ENCODE measurements around the gene SH3RF3. TPM values are rescaled to one million over a fixed set of nuclear protein-coding genes. Genes with fewer than 3 reads are reported as not detected.
A peak's percentile ranks its signal among the peaks of the same experiment; 100 is the strongest.

SH3RF3 gene
- total RNA-seq, 1 donor from 2014 or later = 0.28 TPM

DNA sequence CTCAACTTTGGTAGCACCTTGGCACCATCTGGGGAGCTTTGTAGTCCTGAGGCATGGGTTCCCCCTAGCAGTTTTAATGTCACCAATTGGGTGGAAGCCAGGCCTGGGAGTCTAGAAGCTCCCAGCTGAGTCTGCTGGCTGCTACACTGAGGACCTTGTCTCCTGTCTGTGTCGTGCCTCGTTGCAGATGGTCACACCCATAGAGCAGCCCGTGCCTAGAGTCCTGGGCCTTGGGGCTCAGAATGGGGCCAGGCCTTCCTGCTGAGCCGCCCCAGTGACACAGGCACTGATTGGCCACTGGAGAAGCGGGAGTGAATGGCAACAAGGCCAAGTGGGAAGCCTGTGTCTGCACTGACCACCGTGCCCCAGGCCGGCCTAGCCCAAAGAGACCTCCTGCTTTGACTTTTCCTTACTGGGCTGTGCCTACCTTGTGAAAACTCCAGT is 113.2 kb downstream of the SH3RF3 start:
- Histone ChIP-seq H3K27me3 (no peaks in the 10 kb centered on the region), H3K27ac (no peak overlapping the region), H3K4me1 (no peaks in the 10 kb centered on the region), H3K4me2 (no peak overlapping the region), H3F3A (ENCODE audit: low read depth) (no peaks in the 10 kb centered on the region), H3K9ac (no peak overlapping the region), H3K79me2 (ENCODE audit: low read depth) (no peaks in the 10 kb centered on the region), H2AFZ (replicated peaks) (no peak overlapping the region), H4K20me1 (ENCODE audit: low read depth) (no peaks in the 10 kb centered on the region), H3K9me3 (ENCODE audit: low read depth) (no peaks in the 10 kb centered on the region), H3K4me3 (no peak overlapping the region), H3K36me3 (no peaks in the 10 kb centered on the region)
- Mint-ChIP-seq H3K9me3 (no peaks in the 10 kb centered on the region), H3K27ac (no peak overlapping the region), H3K27me3 (ENCODE audit: insufficient read depth, low read depth) (peaks cover 2% of the 10 kb centered on the region), H3K4me1 (peaks cover 17% of the 10 kb centered on the region), H3K4me3 (no peak overlapping the region), H3K36me3 (peaks cover under 1% of the 10 kb centered on the region)
- DNase-seq (ENCODE audit: low spot score) = no peak
- TF ChIP-seq, protein P1, sequence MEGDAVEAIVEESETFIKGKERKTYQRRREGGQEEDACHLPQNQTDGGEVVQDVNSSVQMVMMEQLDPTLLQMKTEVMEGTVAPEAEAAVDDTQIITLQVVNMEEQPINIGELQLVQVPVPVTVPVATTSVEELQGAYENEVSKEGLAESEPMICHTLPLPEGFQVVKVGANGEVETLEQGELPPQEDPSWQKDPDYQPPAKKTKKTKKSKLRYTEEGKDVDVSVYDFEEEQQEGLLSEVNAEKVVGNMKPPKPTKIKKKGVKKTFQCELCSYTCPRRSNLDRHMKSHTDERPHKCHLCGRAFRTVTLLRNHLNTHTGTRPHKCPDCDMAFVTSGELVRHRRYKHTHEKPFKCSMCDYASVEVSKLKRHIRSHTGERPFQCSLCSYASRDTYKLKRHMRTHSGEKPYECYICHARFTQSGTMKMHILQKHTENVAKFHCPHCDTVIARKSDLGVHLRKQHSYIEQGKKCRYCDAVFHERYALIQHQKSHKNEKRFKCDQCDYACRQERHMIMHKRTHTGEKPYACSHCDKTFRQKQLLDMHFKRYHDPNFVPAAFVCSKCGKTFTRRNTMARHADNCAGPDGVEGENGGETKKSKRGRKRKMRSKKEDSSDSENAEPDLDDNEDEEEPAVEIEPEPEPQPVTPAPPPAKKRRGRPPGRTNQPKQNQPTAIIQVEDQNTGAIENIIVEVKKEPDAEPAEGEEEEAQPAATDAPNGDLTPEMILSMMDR (IDR thresholded peaks at IDR 0.05) = no peak
- TF ChIP-seq EZH2 (IDR thresholded peaks at IDR 0.05) (no peak), EZH2phosphoT487 (IDR thresholded peaks at IDR 0.05) (no peak)

GRCh38 chr2:109242654-109243331 is 113.8 kb downstream of the SH3RF3 start:
- H3F3A ChIP-seq (ENCODE audit: low read depth) = no peaks in the 10 kb centered on the region
- H3K9me3 ChIP-seq (ENCODE audit: low read depth) = no peaks in the 10 kb centered on the region
- TF ChIP-seq EZH2 (IDR thresholded peaks at IDR 0.05) (no peak), EZH2phosphoT487 (IDR thresholded peaks at IDR 0.05) (no peak)
- TF ChIP-seq, protein P1 (IDR thresholded peaks at IDR 0.05) = no peak
- no peak overlapping the region for H3K4me3 ChIP-seq
- no peak overlapping the region for H3K9ac ChIP-seq
- peak overlapping the region; percentile 17 for H3K27ac Mint-ChIP-seq
- peaks cover 2% of the 10 kb centered on the region for H3K27me3 Mint-ChIP-seq (ENCODE audit: insufficient read depth, low read depth)
- peaks cover 3% of the 10 kb centered on the region for H3K9me3 Mint-ChIP-seq
- H3K79me2 ChIP-seq (ENCODE audit: low read depth) = no peaks in the 10 kb centered on the region
- no peak overlapping the region for H2AFZ ChIP-seq (replicated peaks)
- peaks cover 3% of the 10 kb centered on the region for H3K36me3 Mint-ChIP-seq
- H3K36me3 ChIP-seq = no peaks in the 10 kb centered on the region
- H3K4me1 ChIP-seq = no peaks in the 10 kb centered on the region
- H3K4me2 ChIP-seq = no peak overlapping the region
- no peak for DNase-seq (ENCODE audit: low spot score)
- no peak overlapping the region for H3K4me3 Mint-ChIP-seq
- no peaks in the 10 kb centered on the region for H4K20me1 ChIP-seq (ENCODE audit: low read depth)
- H3K27ac ChIP-seq = no peak overlapping the region
- no peaks in the 10 kb centered on the region for H3K27me3 ChIP-seq
- peaks cover 20% of the 10 kb centered on the region for H3K4me1 Mint-ChIP-seq

DNA sequence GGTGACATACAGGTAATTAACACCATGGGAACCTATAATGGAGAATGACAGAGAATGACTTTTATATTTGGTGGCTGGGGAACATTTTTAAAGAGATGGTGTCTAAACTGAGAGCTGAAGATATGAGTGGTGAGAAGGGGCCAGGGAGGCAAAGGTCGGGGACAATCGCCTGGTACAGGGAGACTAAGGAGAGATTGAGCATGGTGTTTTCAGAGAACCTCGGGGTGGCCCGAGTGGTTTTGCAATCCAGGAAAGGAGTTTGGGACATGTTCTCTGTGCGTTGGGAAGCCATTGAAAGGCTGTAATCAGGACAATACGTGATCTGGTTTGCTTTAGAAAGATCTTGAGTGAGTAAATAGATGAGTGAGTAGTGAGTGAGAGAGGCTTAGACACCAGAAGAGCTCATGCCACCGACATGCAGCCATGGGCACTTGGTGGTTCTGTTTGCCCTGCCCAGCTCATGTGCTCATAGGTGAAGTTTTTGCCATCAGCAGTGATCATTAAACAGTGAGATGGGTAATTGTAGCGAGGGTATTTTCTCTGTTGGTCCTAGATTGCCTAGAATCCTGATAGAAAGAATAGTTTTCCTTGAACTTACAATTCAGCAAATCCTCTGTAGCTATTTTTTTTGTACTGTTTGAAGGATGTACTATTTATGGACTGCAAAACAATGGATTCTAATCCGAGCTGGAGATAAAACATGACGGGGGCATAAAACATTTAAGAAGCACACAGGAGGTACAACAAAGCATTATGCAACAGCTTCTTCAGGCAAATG is 114.7 kb downstream of the SH3RF3 start:
- no peaks in the 10 kb centered on the region for H3K4me1 ChIP-seq
- H3K9me3 ChIP-seq (ENCODE audit: low read depth) = no peaks in the 10 kb centered on the region
- no peaks in the 10 kb centered on the region for H3K79me2 ChIP-seq (ENCODE audit: low read depth)
- H3K9ac ChIP-seq = no peak overlapping the region
- TF ChIP-seq EZH2phosphoT487 (IDR thresholded peaks at IDR 0.05) (no peak), EZH2 (IDR thresholded peaks at IDR 0.05) (no peak)
- TF ChIP-seq, protein P1 (IDR thresholded peaks at IDR 0.05) = no peak
- no peaks in the 10 kb centered on the region for H4K20me1 ChIP-seq (ENCODE audit: low read depth)
- Mint-ChIP-seq H3K4me3 (no peak overlapping the region), H3K27me3 (ENCODE audit: insufficient read depth, low read depth) (peaks cover 2% of the 10 kb centered on the region), H3K9me3 (peaks cover 3% of the 10 kb centered on the region), H3K4me1 (peaks cover 16% of the 10 kb centered on the region), H3K27ac (no peak overlapping the region), H3K36me3 (peaks cover 3% of the 10 kb centered on the region)
- H3K27me3 ChIP-seq = no peaks in the 10 kb centered on the region
- H3F3A ChIP-seq (ENCODE audit: low read depth) = no peaks in the 10 kb centered on the region
- no peak overlapping the region for H3K4me3 ChIP-seq
- no peak overlapping the region for H2AFZ ChIP-seq (replicated peaks)
- DNase-seq (ENCODE audit: low spot score) = no peak
- no peak overlapping the region for H3K27ac ChIP-seq
- H3K36me3 ChIP-seq = no peaks in the 10 kb centered on the region
- H3K4me2 ChIP-seq = no peak overlapping the region
